GM23248 (cell line): ENCODE measurements around the gene IAH1.

ENCODE experiments used
- EZH2 ChIP-seq: fragments of 200-600 bp; sonication (generic); IDR thresholded peaks from 2 replicates; pipeline ENCODE4 v1.6.1; 2018; ENCODE audit warnings: antibody characterized with exemption, mild to moderate bottlenecking; ENCODE audit not compliant: insufficient read depth, poor library complexity, severe bottlenecking
- EZH2phosphoT487 ChIP-seq: fragments of 200-600 bp; sonication (generic); IDR thresholded peaks from 2 replicates; pipeline ENCODE4 v1.6.1; 2018; ENCODE audit warnings: antibody characterized with exemption, moderate library complexity, mild to moderate bottlenecking, low read depth; ENCODE audit not compliant: insufficient read depth

DNA sequence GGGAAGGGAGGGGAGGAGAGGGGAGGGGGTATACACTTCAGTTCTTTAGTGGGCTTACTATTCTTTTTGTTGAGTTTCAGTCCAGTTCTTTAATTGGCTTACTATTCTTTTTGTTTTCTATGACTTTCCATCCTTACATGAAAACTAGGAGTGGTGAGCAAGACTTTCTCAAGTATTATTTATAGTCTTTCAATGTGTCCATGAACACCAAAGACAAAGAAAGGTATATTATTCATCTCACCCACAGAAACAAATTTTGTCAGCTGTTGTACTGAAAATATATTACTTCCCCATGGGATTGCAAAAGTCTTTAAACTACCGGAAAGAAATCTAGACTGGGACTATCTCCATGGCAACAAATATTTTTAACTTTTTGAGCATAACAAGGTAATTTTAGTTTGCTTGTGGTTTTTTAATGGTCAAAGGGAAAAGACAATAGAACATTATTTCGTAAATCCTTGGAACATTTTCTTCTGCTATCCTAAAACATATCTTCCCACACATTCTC is 63.7 kb downstream of the IAH1 start:
- no peak for TF ChIP-seq EZH2
- 0 out of 2 replicates have a peak, but pooled peaks have one; percentile 62 for TF ChIP-seq EZH2phosphoT487
